COR-L47 (cell line): ENCODE data around the gene ZNF189.
A peak's percentile ranks its signal among the peaks of the same experiment; 100 is the strongest.

Source experiments
- DNase-seq: peaks from one replicate; lab custom pipeline; 2025; lab: John Stamatoyannopoulos, UW

Gene ZNF189

GRCh38 chr9:101449071-101449721 lies 50.5 kb downstream of the ZNF189 start:
- peak; percentile 85 for DNase-seq

GRCh38 chr9:101450931-101451330 lies 52.3 kb downstream of the ZNF189 start:
- DNase-seq = no peak

DNA sequence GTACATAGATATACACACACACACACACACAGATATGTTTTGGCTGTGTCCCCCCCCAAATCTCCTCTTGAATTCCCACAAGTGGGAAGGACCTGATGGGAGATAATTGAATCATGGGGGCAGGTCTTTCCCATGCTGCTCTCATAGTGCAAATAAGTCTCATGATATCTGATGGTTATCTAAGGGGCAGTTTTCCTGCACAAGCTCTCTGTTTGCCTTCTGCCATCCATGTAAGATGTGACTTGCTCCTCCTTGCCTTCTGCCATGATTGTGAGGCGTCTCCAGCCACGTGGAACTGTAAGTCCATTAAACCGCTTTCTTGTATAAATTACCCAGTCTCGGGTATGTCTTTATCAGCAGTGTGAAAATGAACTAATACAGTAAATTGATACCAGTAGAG lies 52.8 kb downstream of the ZNF189 start:
- no peak for DNase-seq

- no peak for DNase-seq
These were observed 55.3 kb downstream of the ZNF189 start for GRCh38 chr9:101453776-101454570.

DNA sequence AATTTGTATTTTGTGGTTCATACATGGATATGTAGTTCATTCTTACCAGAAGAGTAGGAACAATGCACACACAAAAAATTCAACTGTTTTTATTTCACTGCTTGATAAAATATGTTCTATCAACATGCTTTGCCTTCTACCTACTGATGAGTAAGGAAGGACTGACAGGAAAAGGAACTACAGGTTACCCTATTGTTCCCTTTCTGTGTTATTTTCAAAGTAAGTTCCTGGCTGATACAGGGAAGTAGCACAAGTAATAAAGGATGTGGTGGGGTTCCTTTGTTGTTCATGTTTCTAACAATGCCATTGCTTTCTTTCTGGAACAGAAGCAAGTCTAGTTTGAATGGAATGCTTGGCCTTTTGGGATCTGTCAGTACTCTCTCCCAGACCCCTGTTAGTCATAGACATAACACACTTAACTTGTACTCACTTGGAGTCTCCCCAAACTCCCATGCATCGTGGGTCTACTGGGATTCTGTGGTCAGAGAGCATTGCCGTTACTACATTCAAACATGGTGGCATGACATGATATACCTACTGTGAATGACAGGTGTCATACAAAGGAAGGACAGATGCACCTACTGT lies 57.1 kb downstream of the ZNF189 start:
- no peak for DNase-seq

GRCh38 chr9:101457003-101457402 lies 58.4 kb downstream of the ZNF189 start:
- DNase-seq = no peak

GRCh38 chr9:101458963-101459631 lies 60.4 kb downstream of the ZNF189 start:
- peak; percentile 72 for DNase-seq
